HG03571 (cell line): ENCODE results near the gene CDK12.
"Not testable (repeated sequence)": the region's sequence is repeated elsewhere in the genome, so short reads cannot be mapped to it uniquely, and the experiment has no call there.

ENCODE experiments used
- ATAC-seq: cut with Tn5 transposase; IDR thresholded peaks from one replicate; pipeline ENCODE4 v1.9.1; 2021; ENCODE audit not compliant: unreplicated experiment

Gene CDK12

GRCh38 chr17:39496921-39497320 is 35.6 kb downstream of the CDK12 start:
- ATAC-seq = not testable (repeated sequence)

- ATAC-seq = no peak
These were observed 46.2 kb downstream of the CDK12 start for GRCh38 chr17:39507511-39507910.

GRCh38 chr17:39508987-39509386 is 47.7 kb downstream of the CDK12 start:
- no peak for ATAC-seq

- ATAC-seq = no peak
These were observed 52.0 kb downstream of the CDK12 start for GRCh38 chr17:39513309-39513708.

- no peak for ATAC-seq
These were observed 52.6 kb downstream of the CDK12 start for GRCh38 chr17:39513915-39514314.

GRCh38 chr17:39517224-39517623 is 55.9 kb downstream of the CDK12 start:
- ATAC-seq = no peak

GRCh38 chr17:39525801-39526506 is 64.7 kb downstream of the CDK12 start:
- ATAC-seq = no peak

GRCh38 chr17:39527220-39527813 is 66.0 kb downstream of the CDK12 start:
- ATAC-seq = no peak

- no peak for ATAC-seq
These were observed 68.2 kb downstream of the CDK12 start for GRCh38 chr17:39529455-39529854.

- no peak for ATAC-seq
These were observed 69.2 kb downstream of the CDK12 start for GRCh38 chr17:39530513-39530912.

- ATAC-seq = no peak
These were observed 70.0 kb downstream of the CDK12 start for GRCh38 chr17:39531252-39531651.

- ATAC-seq = no peak
These were observed 72.6 kb downstream of the CDK12 start for GRCh38 chr17:39533891-39534290.

- no peak for ATAC-seq
These were observed 73.6 kb downstream of the CDK12 start for GRCh38 chr17:39534768-39535405.

GRCh38 chr17:39536468-39536867 is 75.2 kb downstream of the CDK12 start:
- ATAC-seq = no peak

- not testable (repeated sequence) for ATAC-seq
These were observed 76.1 kb downstream of the CDK12 start for GRCh38 chr17:39537364-39537763.

- no peak for ATAC-seq
These were observed 77.6 kb downstream of the CDK12 start for GRCh38 chr17:39538866-39539265.

- ATAC-seq = no peak
These were observed 79.3 kb downstream of the CDK12 start for GRCh38 chr17:39540611-39541010.

- no peak for ATAC-seq
These were observed 80.4 kb downstream of the CDK12 start for GRCh38 chr17:39541652-39542051.

GRCh38 chr17:39543176-39543575 is 81.9 kb downstream of the CDK12 start:
- no peak for ATAC-seq

- ATAC-seq = no peak
These were observed 82.4 kb downstream of the CDK12 start for GRCh38 chr17:39543664-39544063.

- ATAC-seq = not testable (repeated sequence)
These were observed 83.1 kb downstream of the CDK12 start for GRCh38 chr17:39544361-39544760.
